ENCODE results near the gene UVSSA. TPM values are rescaled to one million over a fixed set of nuclear protein-coding genes. Genes with fewer than 3 reads are reported as not detected.
"Not testable (repeated sequence)": the region's sequence is repeated elsewhere in the genome, so short reads cannot be mapped to it uniquely, and the experiment has no call there.

UVSSA gene
- total RNA-seq, 1 donor from 2014 or later, result 25.5 TPM

- DNase-seq (ENCODE audit: extremely low spot score in 2 of 2), result no peak
- intact Hi-C loops (cut with DNase I), result no loop called here
- H3K4me1 ChIP-seq, result peaks cover 3% of the 10 kb centered on the region
- H3K27ac ChIP-seq, result no peak overlapping the region
- no peaks in the 10 kb centered on the region for H3K9me3 ChIP-seq
- H3K4me3 ChIP-seq, result no peak overlapping the region
- no peaks in the 10 kb centered on the region for H3K27me3 ChIP-seq
- H3K36me3 ChIP-seq, result peaks cover 0 to 32% of the 10 kb centered on the region in 2 donors
- no peak for TF ChIP-seq POLR2A (IDR thresholded peaks at IDR 0.05)
- no peak for TF ChIP-seq POLR2AphosphoS5 (IDR thresholded peaks at IDR 0.05; ENCODE audit: insufficient read depth in 1 of 2, low read depth in 1 of 2)
Observed at GRCh38 chr4:1321946-1322650, 24.9 kb upstream of the UVSSA start.

DNA sequence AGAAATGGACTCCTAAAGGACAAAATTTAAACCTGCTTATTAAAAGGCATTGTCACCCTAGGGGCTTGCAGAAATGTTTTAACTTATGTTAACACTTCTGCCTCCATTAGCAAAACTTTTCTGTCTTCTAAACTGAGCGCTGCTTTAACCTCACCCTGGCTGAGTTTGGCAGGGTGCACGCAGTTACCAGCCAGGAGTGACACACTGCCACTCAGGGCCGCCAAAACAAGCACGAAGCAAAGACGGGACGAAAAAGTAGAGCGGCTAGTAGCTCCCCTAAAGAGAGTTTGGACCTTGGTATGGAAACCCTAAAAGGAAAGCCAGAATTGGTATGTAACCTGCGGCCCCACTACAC lies 23.8 kb upstream of the UVSSA start:
- TF ChIP-seq, protein P1, sequence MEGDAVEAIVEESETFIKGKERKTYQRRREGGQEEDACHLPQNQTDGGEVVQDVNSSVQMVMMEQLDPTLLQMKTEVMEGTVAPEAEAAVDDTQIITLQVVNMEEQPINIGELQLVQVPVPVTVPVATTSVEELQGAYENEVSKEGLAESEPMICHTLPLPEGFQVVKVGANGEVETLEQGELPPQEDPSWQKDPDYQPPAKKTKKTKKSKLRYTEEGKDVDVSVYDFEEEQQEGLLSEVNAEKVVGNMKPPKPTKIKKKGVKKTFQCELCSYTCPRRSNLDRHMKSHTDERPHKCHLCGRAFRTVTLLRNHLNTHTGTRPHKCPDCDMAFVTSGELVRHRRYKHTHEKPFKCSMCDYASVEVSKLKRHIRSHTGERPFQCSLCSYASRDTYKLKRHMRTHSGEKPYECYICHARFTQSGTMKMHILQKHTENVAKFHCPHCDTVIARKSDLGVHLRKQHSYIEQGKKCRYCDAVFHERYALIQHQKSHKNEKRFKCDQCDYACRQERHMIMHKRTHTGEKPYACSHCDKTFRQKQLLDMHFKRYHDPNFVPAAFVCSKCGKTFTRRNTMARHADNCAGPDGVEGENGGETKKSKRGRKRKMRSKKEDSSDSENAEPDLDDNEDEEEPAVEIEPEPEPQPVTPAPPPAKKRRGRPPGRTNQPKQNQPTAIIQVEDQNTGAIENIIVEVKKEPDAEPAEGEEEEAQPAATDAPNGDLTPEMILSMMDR (IDR thresholded peaks at IDR 0.05), result no peak
- TF ChIP-seq POLR2AphosphoS5 (IDR thresholded peaks at IDR 0.05; ENCODE audit: insufficient read depth in 1 of 2, low read depth in 1 of 2), result no peak
- no peak for TF ChIP-seq POLR2A (IDR thresholded peaks at IDR 0.05)
- no peaks in the 10 kb centered on the region for H3K27me3 ChIP-seq
- H3K4me1 ChIP-seq, result peaks cover 3% of the 10 kb centered on the region
- DNase-seq (ENCODE audit: extremely low spot score in 2 of 2), result no peak
- H3K9me3 ChIP-seq, result no peaks in the 10 kb centered on the region
- intact Hi-C loops (cut with DNase I), result no loop called here
- peaks cover 0 to 32% of the 10 kb centered on the region in 2 donors for H3K36me3 ChIP-seq
- H3K27ac ChIP-seq, result no peak overlapping the region
- H3K4me3 ChIP-seq, result no peak overlapping the region

GRCh38 chr4:1323635-1324442 lies 23.2 kb upstream of the UVSSA start:
- Histone ChIP-seq H3K27ac (no peak overlapping the region), H3K4me1 (peaks cover 2% of the 10 kb centered on the region), H3K27me3 (no peaks in the 10 kb centered on the region), H3K9me3 (no peaks in the 10 kb centered on the region), H3K36me3 (peaks cover 0 to 32% of the 10 kb centered on the region in 2 donors), H3K4me3 (no peak overlapping the region)
- intact Hi-C loops (cut with DNase I), result no loop called here
- no peak for DNase-seq (ENCODE audit: extremely low spot score in 2 of 2)
- no peak for TF ChIP-seq POLR2A (IDR thresholded peaks at IDR 0.05)
- no peak for TF ChIP-seq POLR2AphosphoS5 (IDR thresholded peaks at IDR 0.05; ENCODE audit: insufficient read depth in 1 of 2, low read depth in 1 of 2)
- TF ChIP-seq, protein P1 (IDR thresholded peaks at IDR 0.05), result no peak

DNA sequence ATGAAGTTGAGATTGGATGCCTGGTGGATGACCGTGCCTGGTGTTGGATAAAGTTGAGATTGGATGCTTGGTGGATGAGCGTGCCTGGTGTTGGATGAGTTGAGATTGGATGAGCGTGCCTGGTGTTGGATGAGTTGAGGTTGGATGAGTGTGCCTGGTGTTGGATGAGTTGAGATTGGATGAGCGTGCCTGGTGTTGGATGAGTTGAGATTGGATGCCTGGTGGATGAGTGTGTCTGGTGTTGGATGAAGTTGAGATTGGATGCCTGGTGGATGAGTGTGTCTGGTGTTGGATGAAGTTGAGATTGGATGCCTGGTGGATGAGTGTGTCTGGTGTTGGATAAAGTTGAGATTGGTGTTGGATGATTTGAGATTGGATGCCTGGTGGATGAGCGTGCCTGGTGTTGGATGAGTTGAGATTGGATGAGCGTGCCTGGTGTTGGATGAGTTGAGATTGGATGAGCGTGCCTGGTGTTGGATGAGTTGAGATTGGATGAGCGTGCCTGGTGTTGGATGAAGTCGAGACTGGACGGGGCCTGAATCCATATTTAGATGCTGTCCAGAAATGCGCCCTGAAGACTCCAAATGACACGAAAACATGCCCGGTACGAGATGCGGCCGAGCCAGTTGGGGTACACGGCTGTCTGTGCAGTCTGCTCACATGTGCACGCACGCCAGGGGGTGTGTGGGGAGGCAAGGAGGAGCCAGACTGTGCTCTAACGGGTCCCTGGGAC lies 22.4 kb upstream of the UVSSA start:
- DNase-seq (ENCODE audit: extremely low spot score in 2 of 2); H3K27me3 ChIP-seq; H3K9me3 ChIP-seq; H3K27ac ChIP-seq; H3K4me3 ChIP-seq; intact Hi-C loops (cut with DNase I); H3K4me1 ChIP-seq: not testable (repeated sequence)
- peaks cover 0 to 38% of the 10 kb centered on the region in 2 donors for H3K36me3 ChIP-seq

- no peak overlapping the region for H3K27ac ChIP-seq
- H3K36me3 ChIP-seq, result peaks cover 0 to 38% of the 10 kb centered on the region in 2 donors
Observed at GRCh38 chr4:1325176-1325480, 21.9 kb upstream of the UVSSA start.

More at GRCh38 chr4:1325176-1325480, 21.9 kb upstream of the UVSSA start:
- intact Hi-C loops (cut with DNase I), result no loop called here
- Histone ChIP-seq H3K9me3 (no peaks in the 10 kb centered on the region), H3K27me3 (no peaks in the 10 kb centered on the region), H3K4me1 (no peaks in the 10 kb centered on the region), H3K4me3 (no peak overlapping the region)
- DNase-seq (ENCODE audit: extremely low spot score in 2 of 2), result no peak
- TF ChIP-seq, protein P1 (IDR thresholded peaks at IDR 0.05), result no peak
- TF ChIP-seq POLR2A (IDR thresholded peaks at IDR 0.05) (no peak), POLR2AphosphoS5 (IDR thresholded peaks at IDR 0.05; ENCODE audit: insufficient read depth in 1 of 2, low read depth in 1 of 2) (no peak)

All from vagina (tissue), 2 donors.